Loucy (cell line): ENCODE measurements around the gene FAM13A.

Experiments used
- CTCF ChIP-seq: fragments of 200-600 bp; sonication (generic); conservative IDR thresholded peaks from 2 replicates; pipeline ENCODE4 v1.5.1; 2014; ENCODE audit warnings: mild to moderate bottlenecking, antibody characterized with exemption, low read length
- EZH2phosphoT487 ChIP-seq: fragments of 200-600 bp; IDR thresholded peaks from 2 replicates; pipeline ENCODE4 v1.6.1; 2018; ENCODE audit warnings: antibody characterized with exemption, mild to moderate bottlenecking, moderate library complexity, borderline replicate concordance

- TF ChIP-seq CTCF = no peak
- no peak for TF ChIP-seq EZH2phosphoT487
These were observed 320.7 kb downstream of the FAM13A start for GRCh38 chr4:88736264-88736663.
